GM19328 (cell line): ENCODE data around the gene ANGEL2.
"Not testable (repeated sequence)": the region's sequence is repeated elsewhere in the genome, so short reads cannot be mapped to it uniquely, and the experiment has no call there.

Experiments used
- ATAC-seq: cut with Tn5 transposase; IDR thresholded peaks from one replicate; pipeline ENCODE4 v1.9.1; 2021; ENCODE audit warnings: mild to moderate bottlenecking, moderate library complexity; ENCODE audit not compliant: unreplicated experiment

ANGEL2 gene

DNA sequence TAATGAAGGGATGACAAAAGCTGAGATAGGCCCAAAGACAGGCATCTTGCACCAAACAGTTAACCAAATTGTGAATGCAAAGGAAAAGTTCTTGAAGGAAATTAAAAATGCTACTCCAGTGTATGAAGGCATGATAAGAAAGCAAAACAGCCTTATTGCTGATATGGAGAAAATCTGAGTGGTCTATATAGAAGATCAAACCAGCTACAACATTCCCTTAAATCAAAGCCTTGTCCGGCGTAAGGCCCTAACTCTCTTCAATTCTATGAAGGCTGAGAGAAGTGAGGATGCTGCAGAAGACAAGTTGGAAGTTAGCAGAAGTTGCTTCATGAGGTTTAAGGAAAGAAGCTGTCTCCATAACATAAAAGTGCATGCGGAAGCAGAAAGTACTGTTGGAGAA lies 4.3 kb upstream of the ANGEL2 start:
- ATAC-seq = no peak

DNA sequence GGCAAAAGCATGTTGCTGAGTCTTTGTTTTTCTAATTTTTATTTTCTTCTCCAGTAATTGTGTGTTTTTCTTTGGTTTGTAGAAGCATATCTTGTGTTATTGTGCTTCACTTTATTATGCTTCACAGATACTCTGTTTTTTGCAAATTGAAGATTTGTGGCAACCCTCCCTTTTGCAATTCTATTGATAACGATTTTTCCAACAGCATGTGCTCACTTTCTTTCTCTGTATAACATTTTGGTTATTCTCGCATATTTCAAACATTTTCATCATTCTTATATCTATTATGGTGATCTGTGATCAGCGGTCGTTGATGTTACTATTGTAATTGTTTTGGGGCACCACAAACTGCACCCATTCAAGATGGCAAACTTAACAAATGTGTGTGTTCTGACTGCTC lies 3.8 kb upstream of the ANGEL2 start:
- ATAC-seq = no peak

DNA sequence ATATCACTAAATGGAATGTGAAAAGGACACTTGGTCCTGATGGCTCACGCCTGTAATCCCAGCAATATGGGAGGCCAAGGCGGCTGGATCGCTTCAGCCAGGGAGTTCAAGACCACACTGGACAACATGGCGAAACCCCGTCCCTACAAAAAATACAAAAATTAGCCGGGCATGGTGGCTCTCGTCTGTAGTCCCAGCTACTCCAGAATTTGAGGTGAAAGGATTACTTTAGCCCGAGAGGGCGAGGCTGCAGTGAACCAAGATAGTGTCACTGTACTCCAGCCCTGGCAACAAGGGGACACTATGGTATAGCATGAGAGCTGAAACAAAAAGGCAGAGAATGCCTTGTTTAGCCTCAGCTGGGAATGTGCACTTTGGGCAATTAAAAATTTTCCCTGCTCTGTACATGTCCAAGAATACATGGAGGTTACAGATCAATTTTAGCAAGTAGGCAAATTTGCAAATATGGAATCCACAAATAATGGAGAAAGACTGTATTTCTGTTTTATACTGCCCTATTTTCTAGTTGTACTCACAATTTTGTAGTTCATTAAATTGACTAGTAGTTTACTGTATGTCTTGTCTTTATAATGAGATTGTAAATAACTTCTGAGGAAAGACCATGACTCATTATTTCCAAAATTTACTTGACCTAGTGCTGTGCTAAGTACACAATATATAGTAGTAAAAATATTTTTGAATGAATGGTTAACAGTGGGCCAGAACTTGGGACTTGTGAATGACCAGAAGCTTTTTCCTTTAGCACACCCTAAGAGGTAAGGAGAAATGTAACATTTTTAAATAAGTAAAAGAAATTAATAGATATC lies 2.0 kb upstream of the ANGEL2 start:
- ATAC-seq = no peak

DNA sequence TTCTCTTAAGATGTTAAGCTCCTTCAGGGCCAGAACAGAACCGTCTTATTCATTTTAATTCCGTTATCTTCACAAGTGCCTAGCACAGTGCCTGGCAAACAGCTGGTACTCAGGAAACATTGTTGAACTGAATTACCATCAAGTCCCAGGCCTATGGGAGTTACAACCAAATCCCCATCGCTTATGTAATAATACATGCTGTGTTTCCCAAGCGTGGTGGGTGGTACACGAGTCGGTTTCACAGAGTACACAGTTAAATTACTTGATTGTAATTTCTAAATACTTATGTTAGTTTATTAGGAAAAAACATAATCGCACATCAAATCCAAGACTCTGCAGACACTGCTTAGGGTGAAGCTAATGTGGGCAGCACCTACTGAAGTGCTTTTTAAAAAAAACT lies 1.0 kb downstream of the ANGEL2 start:
- ATAC-seq = peak; percentile 0

DNA sequence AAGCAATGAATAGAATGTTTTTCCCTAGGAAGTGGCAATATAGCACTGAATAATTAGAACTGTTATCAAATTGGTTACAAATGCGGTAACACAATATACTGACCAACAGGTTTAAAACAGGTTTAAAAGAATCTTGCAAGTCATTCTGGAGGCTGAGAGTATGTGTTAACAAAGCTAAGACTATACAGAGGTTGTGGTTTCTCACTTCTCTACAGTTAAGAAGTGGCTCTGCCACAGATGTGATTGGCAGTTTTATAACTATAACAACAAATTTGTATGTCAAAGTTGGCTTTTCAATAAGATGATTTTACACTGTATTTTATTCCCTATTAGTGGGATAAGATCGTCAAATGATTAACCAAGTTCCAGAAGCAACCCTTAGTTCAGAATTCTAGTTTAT lies 7.1 kb downstream of the ANGEL2 start:
- ATAC-seq = no peak

DNA sequence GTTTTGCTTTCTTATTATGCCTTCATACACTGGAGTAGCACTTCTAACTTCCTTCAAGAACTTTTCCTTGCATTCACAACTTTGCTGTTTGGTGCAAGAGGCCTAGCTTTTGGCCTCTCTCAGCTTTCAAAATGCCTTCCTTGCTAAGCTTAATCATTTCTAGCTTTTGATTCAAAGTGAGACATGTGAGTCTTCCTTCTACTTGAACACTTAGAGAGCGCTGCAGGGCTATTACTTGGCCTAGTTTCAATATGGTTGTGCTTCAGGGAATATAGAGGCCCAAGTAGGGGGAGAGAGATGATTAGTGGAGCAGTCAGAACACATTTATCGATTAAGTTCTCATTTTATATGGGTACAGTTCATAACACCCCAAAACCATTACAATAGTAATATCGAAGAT lies 12.4 kb downstream of the ANGEL2 start:
- no peak for ATAC-seq

DNA sequence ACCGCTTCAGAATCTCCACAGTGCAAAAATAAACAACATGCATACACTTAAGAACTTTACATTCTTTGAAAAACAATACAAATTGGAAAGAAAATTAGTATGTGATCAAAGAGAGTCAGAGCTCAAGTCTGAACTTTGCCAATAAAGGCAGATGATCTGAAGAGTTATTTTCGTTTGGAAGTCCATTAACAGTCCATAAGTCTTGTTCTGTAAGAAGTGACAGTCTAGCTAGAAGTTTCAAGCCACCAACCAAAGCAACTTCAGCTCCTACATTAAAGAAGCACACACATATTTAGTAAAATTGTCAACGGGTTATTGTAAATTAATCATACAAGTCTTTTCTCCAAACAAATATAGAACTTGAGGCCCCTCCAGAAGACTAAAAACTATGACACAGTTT lies 20.7 kb downstream of the ANGEL2 start:
- no peak for ATAC-seq

DNA sequence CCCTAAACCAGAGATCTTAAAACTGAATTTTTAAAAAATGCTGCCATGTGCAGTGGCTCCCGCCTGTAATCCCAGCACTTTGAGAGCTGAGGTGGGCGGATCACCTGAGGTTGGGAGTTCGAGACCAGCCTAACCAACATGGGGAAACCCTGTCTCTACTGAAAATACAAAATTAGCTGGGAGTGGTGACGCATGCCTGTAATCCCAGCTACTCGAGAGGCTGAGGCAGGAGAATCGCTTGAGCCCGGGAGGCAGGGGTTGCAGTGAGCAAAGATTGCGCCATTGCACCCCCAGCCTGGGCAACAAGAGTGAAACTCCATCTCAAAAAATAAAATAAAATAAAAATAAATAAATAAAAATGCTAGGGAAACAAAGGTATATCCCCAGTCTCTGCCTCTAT lies 21.7 kb downstream of the ANGEL2 start:
- ATAC-seq = not testable (repeated sequence)

DNA sequence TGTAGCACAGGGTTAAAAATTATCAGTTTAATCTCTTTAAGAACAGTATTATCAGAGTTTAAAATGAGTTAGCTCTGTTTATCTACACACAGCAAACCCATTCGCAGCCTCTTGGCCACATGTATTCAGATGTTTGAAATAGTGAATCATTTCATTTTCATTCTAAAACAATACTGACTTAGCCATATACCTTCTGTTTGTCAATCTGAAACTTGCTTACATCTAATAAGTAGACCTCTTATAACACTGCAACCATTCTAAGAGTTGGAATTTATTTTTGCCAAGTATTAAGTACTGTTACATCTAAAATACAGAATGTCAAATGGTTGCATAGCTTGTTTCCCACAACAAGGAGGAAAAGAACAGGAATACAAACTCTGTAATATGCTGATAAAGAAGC lies 25.4 kb downstream of the ANGEL2 start:
- no peak for ATAC-seq

DNA sequence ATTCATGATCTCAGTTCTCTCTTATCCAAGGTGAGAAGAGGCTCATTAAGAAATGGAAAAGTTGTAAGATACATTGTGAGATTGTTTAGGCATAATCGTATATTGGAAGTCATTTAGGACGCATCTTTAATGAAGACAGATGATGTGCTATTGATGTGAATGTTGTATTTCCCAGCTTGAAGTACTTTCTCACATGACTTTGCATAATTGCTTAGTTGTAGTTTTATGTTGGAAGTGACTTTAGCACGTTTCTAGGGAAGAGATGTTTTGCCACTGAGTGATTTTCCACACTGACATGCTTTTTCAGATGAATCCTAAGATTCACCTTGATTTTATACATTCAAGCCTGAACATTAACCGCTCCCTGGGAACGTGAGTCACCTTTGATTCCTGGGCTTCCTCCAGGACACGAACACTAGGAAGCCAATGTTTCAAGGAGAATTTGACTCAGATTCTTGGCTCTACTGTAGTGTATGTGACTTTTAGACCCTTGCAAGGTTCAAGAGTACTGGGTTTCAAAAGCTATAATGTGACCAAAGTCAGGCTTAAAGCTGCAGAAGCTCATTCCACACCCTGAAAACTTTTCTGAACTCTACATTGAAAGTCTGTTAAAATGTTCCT lies 27.9 kb downstream of the ANGEL2 start:
- no peak for ATAC-seq

DNA sequence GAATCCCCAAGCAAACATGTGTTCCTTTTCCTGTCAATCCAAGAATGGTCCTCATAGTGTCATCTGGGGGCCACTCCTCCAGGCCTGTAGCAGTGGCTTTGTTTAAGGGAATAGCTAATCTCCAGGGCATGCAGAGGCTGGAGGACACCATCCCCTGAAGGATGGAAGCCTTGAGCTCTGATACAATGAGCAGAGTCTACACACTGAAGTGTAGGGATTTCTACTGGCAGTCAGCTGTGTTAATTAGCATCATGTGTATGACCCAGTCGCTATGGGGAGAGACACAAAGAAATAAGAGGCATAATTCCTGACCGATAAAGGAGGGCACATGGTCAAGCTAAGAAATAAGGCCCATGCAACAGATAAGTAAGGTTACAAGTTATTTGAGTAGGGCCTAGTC lies 29.1 kb downstream of the ANGEL2 start:
- no peak for ATAC-seq

DNA sequence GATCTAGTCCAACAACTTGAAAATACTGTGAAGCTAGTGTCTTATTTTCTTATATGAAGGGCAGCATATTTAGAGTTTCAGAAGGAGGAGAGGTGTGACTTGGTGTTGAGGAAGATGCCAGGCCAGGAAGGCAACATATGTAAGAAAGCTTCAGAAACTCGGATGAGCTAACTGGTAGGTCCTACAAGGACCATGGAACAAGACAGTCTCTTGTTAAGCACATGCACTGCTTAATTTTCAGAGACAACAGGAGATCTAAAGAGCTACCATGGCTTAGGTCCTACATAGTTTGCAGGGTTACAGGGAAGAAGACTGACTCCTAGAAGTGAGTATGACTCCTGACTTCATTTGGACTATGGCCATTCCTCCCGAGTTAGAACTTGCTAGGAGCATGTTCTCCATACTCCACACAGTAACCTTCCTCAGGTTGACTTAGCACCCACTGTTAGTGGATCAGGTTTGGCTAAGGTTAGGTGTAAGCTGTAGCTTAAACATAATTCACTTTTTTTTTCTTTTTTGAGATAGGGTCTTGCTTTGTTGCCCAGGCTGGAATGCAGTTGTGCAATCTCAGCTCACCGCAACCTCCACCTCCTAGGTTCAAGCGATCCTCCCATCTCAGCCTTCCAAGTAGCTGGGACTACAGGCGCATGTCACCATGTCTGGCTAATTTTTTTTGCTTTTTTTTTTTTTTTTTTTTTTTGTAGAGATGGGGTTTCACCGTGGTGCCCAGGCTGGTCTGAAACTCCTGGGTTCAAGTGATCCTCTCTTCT lies 31.0 kb downstream of the ANGEL2 start:
- no peak for ATAC-seq

DNA sequence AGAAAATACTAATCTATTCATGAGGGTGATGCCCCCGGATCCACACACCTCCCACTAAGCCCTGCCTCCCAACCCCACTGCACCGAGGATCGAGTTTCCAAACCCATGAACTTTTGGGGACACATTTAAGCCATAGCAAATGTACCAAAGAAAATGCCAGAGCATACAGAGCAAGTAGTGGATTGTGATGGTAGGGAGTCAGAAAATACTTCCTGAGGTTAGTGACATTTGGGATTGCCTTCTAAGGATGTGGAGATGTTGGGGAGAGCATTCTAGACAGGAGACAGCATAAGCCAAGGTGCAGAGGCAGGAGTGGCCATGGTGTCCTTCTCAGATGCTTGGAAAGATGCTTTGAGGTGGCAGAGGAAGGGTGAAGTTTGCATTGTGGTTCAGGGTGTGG lies 32.2 kb downstream of the ANGEL2 start:
- no peak for ATAC-seq

DNA sequence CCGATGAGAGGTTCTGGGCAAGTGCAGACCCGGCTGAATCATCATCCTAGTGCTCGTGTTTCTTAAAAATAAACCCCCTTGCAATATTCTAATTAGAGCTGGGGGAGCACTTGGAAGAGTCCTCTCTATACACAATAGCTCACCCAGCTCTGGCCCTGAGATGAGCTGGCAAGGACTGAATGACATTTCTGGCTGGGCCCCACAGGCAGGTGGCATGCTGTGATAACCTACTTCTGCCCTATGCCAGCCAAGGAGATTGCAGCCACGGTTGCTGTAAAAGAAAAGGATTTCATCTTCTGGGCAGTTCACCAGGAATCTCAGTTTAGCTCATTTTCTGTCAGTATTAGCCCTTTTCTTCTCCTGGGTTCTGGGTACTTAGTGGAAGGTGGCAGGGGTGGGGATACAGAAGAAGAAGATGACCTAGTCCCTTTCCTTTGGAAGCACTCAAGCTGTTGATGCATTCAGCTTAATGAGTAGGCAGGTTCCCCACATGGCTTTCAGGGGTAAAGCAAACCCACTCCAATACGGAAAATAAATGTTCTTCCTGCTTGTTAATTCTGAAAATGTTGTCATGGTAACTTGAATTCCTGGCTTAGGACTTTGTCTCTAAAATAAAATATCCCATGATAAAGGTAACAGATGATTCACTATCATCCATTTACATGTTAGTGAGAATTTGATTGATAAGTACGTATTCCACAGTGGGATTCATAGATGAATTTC lies 33.1 kb downstream of the ANGEL2 start:
- ATAC-seq = no peak

DNA sequence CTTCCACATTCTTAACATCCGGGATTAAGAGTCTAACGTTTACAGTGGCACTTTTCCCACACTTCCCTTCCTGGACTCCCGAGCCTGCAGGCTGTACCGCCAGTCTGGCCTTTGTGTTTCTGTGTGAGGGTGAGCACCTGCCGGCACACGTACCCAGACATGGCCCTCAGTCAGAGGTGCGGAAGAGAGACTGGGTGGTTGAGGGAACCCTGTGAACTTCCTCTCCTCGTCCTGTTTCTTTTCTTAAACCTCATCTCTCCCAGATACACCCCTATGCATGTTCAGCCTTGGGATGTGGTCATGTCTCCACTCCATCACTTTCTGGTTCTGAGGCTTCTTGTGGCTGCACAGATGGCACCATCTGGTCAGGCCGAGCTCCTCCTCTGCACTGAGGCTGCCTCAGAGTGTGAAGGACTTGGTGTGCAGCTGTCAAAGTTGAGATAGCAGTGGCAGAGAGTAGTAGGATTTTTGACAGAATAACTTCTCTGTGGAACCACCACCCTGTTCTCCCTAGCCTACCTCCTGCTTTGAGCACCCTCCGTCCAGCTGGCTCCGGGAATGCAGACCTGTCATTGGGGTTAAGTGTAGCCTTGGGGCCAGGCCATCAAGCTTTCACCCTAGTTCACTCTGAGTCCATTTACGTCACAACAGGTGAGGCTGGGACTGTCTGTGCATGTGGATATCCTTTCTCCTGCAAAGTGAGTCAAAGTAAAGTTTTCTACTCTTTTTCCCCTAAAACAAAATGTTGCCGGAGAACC lies 33.9 kb downstream of the ANGEL2 start:
- peak; percentile 42 for ATAC-seq

DNA sequence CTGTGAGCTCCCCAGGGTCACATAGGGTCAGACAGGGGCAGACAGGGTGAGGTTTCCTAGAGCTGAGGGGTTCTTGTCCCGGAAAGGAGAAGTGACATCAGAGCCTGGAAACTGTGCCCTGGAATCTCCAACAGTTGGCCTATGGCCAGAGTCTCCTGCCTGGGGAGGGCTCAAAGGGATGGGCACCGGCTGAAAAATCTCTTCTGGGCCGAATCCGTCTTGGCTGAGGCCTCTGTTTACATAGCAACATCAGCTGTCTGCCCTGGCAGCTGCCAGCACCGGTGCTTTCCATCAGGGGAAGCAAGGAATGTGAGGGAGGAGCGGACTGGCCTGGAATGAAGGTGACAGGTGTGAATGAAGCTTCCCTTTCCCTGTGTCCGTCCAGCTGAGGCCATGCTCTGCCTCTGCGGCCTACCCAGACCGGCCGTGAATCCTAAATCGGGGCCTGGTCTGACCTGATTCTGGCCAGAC lies 34.6 kb downstream of the ANGEL2 start:
- ATAC-seq = no peak

DNA sequence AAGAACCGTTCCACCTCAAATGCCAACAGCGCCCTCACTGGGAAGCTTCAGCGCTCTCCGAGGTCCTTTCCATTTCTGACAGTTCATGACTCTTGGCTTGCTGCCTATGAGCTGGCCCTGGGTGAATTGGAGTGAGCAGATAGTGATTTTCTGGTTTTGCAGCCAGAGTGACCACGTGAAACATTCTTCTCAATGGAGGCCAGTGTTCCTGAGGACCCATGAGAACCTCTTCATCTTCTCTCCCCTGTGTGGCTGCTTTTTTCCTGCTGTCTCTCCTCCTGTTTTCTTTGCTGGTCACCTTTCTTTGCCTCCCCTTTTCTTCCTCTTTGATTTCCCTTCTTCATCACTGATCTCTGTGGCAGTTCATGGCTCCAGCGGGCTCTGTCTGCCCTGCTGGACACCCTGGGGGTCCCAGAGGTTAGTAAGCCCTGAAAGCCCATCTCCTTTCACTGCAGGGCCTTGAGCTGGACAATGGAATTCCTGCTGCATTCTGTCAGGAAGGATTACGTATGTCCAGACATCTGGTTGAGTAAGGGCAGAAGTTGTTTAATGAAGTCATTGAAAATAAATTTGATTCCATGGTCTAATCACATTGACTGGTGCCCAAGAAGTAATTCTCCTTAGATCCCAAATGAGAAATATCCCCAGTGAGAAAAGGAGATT lies 35.4 kb downstream of the ANGEL2 start:
- no peak for ATAC-seq

DNA sequence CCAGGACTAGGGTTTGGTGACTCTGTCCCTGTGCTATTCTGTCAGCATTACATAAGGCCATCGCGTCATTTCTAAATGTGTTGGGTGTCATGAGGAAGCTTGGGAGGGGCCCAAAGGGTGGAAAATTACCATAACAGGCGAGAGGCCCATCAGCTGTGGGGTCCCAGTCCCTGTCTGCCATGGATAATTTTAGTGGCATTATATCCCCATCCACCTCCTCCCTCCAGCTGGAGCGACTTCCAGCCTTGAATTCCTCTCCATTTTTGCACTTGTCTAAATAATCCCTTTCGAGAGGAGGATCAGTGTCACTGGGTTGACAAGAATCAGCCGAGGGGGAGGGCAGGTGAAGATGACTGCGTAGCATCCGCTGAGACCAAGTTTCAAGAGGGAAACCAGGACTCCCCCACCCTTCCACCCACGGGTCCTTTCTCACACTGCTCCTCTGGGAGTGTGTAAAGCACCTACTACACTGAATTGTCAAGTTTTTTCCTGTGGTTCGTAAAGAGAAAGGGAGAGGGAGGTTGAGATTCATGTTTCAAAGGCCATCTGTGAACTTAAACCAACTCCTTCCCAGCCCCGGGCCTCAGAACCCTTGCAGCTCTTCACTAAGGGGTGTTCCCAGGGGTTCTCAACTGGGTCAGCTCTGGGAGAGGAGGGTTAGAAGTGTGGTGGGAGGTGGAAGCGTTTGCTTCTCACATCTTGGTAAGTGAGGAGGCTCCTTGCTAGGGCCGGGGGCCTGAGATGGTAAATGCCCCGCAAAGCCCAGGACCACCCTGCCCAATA lies 36.1 kb downstream of the ANGEL2 start:
- ATAC-seq = peak; percentile 65
